ENCODE data around the gene AREL1.

AREL1 gene

DNA sequence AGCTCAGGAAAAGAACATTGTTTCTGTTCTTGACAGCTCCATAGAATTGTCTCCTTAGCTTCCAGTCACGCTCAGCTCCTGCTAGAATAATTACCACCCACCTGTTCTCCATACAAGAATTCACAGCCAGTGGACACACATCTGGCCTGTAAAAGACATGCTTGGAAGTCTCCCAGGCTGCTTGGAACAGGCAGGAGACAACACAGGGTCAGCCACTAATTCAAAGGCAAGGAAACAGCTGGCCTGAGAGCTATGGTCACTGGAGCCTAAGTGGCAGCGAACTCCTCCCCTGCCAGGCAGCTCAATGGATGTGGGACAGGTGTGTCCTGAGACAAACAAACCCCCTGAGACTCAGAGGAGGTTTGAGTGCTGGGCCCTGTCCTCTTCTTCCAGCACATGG, 77.9 kb downstream of the AREL1 start:
- no peak for DNase-seq

DNA sequence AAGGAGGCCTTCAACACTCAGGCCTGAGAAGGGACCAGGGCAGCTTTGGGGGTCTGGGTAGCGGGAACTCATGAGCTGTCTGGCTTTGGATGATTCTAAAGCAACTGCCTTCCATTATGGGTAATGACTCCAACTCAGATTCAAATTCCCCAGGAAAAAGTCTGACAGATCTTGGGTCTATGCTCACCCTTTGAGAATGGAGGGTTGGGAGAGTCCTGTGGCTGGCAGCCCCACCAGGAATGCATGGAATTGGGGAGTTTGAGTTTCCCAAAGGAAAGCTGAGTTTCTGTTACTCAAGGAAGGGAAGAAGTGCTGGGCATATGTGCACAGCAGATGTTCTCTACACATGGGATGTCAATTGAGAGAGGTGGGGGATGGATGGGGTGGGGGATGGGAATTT, 78.4 kb downstream of the AREL1 start:
- no peak for DNase-seq

DNA sequence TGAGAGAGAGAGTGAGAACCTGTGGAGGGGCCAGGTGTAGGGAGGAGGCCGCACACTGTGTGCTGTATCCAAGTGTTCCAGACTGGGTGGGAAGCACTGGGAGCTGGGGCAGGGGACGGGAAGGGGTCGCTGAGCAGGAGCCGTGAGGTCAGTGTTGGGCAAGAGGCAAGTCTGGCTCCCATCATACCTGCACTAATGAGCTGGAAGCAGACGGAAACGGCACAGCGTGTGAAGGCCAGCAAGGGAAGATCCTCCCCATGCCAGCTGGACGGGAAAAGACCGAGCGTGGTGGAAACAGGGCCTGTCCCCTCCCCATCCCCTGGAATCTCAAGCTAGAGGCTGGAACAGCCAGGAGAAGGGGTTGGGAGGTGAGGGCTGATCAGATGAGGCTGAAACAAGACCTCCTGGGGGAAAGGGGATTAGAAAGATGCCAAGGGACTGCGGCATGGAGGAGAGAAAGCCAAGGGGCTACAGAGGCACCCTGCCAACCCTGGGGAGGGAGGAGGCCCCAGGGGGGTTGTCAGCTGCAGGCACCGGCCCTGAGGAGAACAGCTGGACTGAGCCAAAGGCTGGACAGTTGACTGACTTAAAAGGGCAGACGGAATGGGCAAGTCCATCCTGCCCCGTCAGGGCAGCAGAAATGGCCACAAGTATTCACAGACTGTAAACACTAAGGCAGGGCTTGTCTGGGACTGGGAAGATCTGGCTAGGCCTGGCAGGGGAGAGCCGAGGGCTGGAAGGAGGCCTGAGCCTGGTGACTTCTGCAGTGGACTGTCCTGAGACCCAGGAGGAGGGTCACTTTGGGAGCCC, 81.8 kb downstream of the AREL1 start:
- no peak for DNase-seq

GRCh38 chr14:74628418-74628817, 84.5 kb downstream of the AREL1 start:
- DNase-seq, result no peak

- no peak for DNase-seq
These were observed 85.8 kb downstream of the AREL1 start for GRCh38 chr14:74627076-74627475.

- DNase-seq, result no peak
These were observed 90.6 kb downstream of the AREL1 start for GRCh38 chr14:74622257-74622656.

- no peak for DNase-seq
These were observed 91.3 kb downstream of the AREL1 start for GRCh38 chr14:74621556-74621955.

DNA sequence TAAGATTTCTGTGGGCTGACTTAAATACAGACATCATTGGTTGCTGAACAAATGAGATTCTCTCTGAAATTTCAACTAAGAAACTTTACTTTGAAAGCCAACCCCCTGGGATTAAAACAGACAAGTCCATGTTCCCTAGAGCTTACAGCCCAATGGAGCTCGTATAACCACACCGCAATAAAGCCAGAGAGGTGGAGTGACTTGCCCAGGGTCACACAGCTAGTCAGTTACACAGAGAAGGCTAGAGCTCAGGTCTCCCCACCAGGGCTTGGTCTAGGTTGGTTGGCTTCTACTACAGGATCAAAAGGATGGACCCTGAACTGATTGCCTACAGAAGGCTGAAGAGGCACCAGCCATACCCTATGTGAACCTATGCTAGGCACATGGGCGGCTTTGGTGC, 92.0 kb downstream of the AREL1 start:
- DNase-seq, result no peak

GRCh38 chr14:74620497-74620921, 92.4 kb downstream of the AREL1 start:
- no peak for DNase-seq

DNA sequence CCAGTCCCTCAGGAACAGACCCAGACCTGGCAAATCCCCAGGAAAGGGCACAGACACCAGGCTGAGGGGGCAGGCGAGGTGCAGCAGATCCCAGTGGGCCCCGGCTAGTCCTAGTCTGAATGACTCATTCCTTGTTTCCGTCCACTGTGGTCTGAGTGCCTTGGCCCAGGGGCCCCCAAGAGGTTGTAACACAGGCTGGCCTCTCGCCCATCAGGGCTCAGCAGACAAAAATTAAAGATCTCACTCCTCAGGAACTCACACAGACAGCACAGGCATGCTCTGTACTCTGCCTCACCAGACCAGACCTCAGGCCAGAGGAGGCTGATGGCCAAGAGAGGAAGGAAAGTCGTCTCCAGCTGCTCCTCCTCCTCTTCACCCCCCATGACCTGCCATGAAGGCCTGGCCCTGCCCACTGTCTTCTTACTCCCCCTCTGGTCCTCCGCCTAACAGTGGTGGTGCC, 93.2 kb downstream of the AREL1 start:
- DNase-seq, result no peak

GRCh38 chr14:74618078-74618952, 94.6 kb downstream of the AREL1 start:
- peak; percentile 63 for DNase-seq

- no peak for DNase-seq
These were observed 95.7 kb downstream of the AREL1 start for GRCh38 chr14:74616996-74617700.

- DNase-seq, result no peak
These were observed 96.4 kb downstream of the AREL1 start for GRCh38 chr14:74616507-74616906.

DNA sequence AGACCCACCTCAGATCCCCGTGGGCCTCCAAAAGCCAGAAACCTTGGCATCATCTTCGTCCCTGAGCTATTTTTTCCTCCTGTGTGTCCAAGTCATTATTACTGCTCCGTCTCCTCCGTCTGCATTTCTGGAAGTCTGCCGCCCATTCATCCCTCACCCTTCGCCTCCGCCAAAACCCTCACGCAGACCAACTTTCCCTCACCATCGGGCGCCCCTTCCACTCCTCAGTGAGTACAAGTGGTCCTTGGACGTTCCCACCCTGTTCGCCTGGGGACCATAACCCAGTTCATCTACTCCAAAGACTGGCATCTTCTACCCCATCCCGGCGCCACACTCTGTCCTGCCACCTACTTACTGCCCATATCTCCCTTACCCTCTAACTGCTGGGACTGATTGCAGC, 97.1 kb downstream of the AREL1 start:
- DNase-seq, result no peak

GRCh38 chr14:74614508-74615495, 98.1 kb downstream of the AREL1 start:
- no peak for DNase-seq

- no peak for DNase-seq
These were observed 99.5 kb downstream of the AREL1 start for GRCh38 chr14:74613211-74613914.

DNA sequence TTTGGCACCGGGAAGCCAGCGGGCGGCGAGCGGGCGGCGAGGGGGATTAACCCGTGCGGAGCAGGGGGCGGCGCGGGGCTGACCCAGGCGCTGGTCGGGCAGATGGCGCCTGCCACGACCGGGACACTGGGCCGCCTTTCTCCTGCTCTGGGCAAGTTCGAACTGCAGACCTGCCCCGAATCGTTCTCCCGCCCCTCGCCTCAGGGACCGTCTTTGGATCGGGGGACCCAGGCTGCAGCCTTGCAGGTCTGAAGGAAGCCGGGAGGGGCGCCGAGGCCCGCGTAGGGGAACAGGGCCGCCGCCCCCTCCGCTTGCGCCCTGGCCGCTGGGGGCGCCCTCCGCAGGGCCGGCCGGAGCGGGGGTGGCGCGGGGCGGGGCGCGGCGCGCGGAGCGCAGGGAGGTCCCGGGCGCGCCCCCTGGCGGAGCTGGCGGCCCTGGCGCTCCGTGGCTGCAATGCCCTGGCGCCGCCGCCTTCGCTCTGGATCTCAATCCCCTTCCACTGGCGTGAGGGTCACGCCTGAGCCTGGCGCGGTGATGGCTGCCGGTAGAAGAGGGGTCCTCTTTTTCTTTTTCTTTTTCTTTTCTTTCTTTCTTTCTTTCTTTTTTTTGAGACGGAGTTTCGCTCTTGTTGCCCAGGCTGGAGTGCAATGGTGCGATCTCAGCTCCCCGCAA, 100.4 kb downstream of the AREL1 start:
- peak; percentile 78 for DNase-seq

DNA sequence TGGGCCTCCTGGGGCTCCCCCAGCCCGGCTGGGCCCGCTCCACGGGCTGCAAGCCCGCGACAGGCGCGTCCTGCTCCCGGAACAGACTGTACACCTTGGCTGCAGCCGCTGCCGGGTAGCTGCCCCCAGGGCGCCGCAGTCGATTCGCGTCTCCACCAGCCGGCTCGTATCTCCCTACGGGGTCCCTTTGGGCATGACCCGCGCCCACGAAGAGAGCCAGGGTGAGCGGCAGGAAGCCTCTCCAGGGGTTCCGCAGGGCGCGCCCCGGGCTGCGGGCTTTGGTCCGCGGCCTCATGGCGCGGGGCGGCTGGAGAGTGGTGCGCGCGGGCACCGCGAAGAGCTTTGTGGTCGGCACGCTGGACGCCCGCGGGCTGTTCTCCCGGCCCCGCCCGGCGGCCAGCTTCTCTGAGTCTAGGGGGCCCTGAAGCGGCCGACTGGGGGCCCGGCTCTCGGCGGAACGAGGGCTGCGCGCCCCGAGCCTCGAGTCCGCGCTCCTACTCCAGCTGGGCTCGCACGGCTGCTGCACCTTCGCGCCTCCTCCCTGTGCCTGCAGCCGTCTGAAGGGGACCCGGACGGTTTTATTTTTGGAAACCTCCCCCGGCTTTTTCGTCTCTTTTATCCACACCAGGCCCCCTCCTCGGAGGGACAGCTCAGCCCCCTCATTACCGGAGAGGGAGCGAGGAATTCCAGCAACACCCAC, 101.1 kb downstream of the AREL1 start, which contains the start of gene LTBP2:
Gene LTBP2 (minus strand): TSS at position 588 of the 700 bp plus-strand sequence. CDS start 293 bp downstream, at position 295.
- peak; percentile 15 for DNase-seq

Data from effector CD4-positive, alpha-beta T cell (primary cell).